SH-SY5Y (cell line): ENCODE measurements around the gene MCOLN1.

Experiments used
- GATA2 ChIP-seq: IDR thresholded peaks from 2 replicates; pipeline ENCODE4 v1.6.1; 2011; ENCODE audit warnings: mild to moderate bottlenecking, low read depth, low read length
- GATA3 ChIP-seq: IDR thresholded peaks from 2 replicates; pipeline ENCODE4 v1.6.1; 2011; ENCODE audit warnings: low read depth, mild to moderate bottlenecking, low read length, moderate library complexity

- TF ChIP-seq GATA2 = no peak
- TF ChIP-seq GATA3 = no peak
Measured at GRCh38 chr19:7529246-7529600, 6.8 kb downstream of the MCOLN1 start.
